ENCODE data around the gene ADAMTS17.

ADAMTS17 gene

GRCh38 chr15:99999282-100000070 is 342.3 kb downstream of the ADAMTS17 start:
- TF ChIP-seq CTCF (conservative IDR thresholded peaks at IDR 0.05; ENCODE audit: low read length), result no peak
- H3K4me3 ChIP-seq (ENCODE audit: low read length), result no peak overlapping the region
- no peak for DNase-seq (ENCODE audit: low read depth)

- no peak for DNase-seq (ENCODE audit: low read depth)
- no peak for TF ChIP-seq CTCF (conservative IDR thresholded peaks at IDR 0.05; ENCODE audit: low read length)
- H3K4me3 ChIP-seq (ENCODE audit: low read length), result no peak overlapping the region
Observed at GRCh38 chr15:99998661-99999101, 343.1 kb downstream of the ADAMTS17 start.

- no peak overlapping the region for H3K4me3 ChIP-seq (ENCODE audit: low read length)
- no peak for DNase-seq (ENCODE audit: low read depth)
- TF ChIP-seq CTCF (conservative IDR thresholded peaks at IDR 0.05; ENCODE audit: low read length), result no peak
Observed at GRCh38 chr15:99997112-99997651, 344.6 kb downstream of the ADAMTS17 start.

DNA sequence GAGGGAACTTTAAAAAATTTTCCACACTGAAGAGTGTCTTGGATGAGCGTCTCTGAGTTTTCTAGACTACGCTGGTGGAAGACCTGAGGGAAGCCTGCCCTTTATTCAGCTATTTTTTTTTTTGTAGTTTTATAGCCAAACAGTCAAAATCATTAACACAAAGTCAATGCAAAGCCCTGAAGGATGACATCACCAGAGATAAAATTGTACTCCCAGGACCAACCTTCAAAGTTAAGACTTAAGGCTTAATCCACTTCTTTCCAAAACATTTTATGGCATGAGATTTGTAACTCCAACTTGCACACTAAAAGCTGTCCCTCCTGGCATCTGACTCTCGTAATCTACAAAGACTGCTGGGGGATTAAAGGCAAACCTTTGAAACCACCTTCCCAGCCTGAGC is 345.1 kb downstream of the ADAMTS17 start:
- DNase-seq (ENCODE audit: low read depth), result no peak
- no peak overlapping the region for H3K4me3 ChIP-seq (ENCODE audit: low read length)
- TF ChIP-seq CTCF (conservative IDR thresholded peaks at IDR 0.05; ENCODE audit: low read length), result no peak

DNA sequence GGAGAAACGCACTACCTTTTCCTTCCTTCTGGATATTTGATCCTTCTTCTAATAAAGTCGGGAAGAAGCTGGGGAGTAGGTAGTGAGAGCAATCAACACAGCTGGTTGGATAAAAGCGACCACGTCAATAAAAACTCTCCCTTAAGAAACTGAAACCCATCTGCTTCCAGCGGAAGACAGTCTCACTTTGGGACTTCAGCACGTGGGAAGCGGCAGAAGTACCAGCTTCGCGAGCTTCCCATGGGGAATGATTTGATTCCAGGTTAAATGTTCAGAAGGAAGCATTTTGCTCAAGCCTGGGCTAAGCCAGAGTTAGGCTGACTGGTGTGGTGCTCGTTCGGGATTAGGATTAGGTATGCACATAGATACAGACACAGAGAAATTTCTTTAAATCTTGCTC is 346.2 kb downstream of the ADAMTS17 start:
- no peak for DNase-seq (ENCODE audit: low read depth)
- no peak overlapping the region for H3K4me3 ChIP-seq (ENCODE audit: low read length)
- no peak for TF ChIP-seq CTCF (conservative IDR thresholded peaks at IDR 0.05; ENCODE audit: low read length)

- DNase-seq (ENCODE audit: low read depth), result no peak
- H3K4me3 ChIP-seq (ENCODE audit: low read length), result no peak overlapping the region
- TF ChIP-seq CTCF (conservative IDR thresholded peaks at IDR 0.05; ENCODE audit: low read length), result no peak
Observed at GRCh38 chr15:99994849-99995248, 346.9 kb downstream of the ADAMTS17 start.

- DNase-seq (ENCODE audit: low read depth), result no peak
- no peak overlapping the region for H3K4me3 ChIP-seq (ENCODE audit: low read length)
- no peak for TF ChIP-seq CTCF (conservative IDR thresholded peaks at IDR 0.05; ENCODE audit: low read length)
Observed at GRCh38 chr15:99993681-99994131, 348.1 kb downstream of the ADAMTS17 start.
